CD4-positive, CD25-positive, alpha-beta regulatory T cell (primary cell): ENCODE data around the gene FBXO34. TPM values are rescaled to one million over a fixed set of nuclear protein-coding genes. Genes with fewer than 3 reads are reported as not detected.
A peak's percentile ranks its signal among the peaks of the same experiment; 100 is the strongest.

Experiments
- ATAC-seq, 2 donors: fragments of 150-1000 bp; cut with Tn5 transposase; one replicate each; pipeline ENCODE4 v1.10.0; 2021; ENCODE audit warnings: low read depth in 2 of 2, moderate number of reproducible peaks in 2 of 2, moderate library complexity in 1 of 2
- DNase-seq, 3 donors: peaks; one replicate each; pipeline versions ENCODE4 v3.0.0 to v3.0.0-alpha.2; 2012 to 2022; ENCODE audit warnings: mixed read lengths in 1 of 3
- H3K27ac ChIP-seq: one replicate; pipeline ENCODE4 v1.7.0; 2013; ENCODE audit warnings: mild to moderate bottlenecking, low read length; ENCODE audit not compliant: insufficient read depth, poor library complexity, severe bottlenecking
- H3K27me3 ChIP-seq: one replicate; pipeline ENCODE4 v1.7.0; 2013; ENCODE audit warnings: low read length; ENCODE audit not compliant: control insufficient read depth, insufficient read depth
- H3K36me3 ChIP-seq: one replicate; pipeline ENCODE4 v1.7.0; 2013; ENCODE audit warnings: mild to moderate bottlenecking, low read length, moderate library complexity; ENCODE audit not compliant: control insufficient read depth, insufficient read depth
- H3K4me1 ChIP-seq: 2 replicates; pipeline ENCODE4 v1.7.0; 2013; ENCODE audit warnings: mild to moderate bottlenecking, low read length; ENCODE audit not compliant: insufficient read depth, control insufficient read depth, poor library complexity, severe bottlenecking
- H3K4me3 ChIP-seq: one replicate; pipeline ENCODE4 v1.7.0; 2013; ENCODE audit warnings: low read depth, mild to moderate bottlenecking, low read length, moderate library complexity
- H3K9me3 ChIP-seq, 2 experiments: 1 replicate in 1 of 2; 2 replicates in 1 of 2; pipeline ENCODE4 v1.7.0; 2013; ENCODE audit warnings: low read length in 2 of 2, mild to moderate bottlenecking in 1 of 2, moderate library complexity in 1 of 2; ENCODE audit not compliant: control insufficient read depth in 2 of 2
- H3K27ac Mint-ChIP-seq, 3 donors: one replicate each; pipeline ENCODE4 v1.8.0; 2020 to 2022; ENCODE audit warnings: mild to moderate bottlenecking in 3 of 3, mixed read lengths in 3 of 3, moderate library complexity in 2 of 3
- H3K27me3 Mint-ChIP-seq: one replicate; pipeline ENCODE4 v1.8.0; 2022; ENCODE audit warnings: mild to moderate bottlenecking, mixed read lengths
- H3K36me3 Mint-ChIP-seq: one replicate; pipeline ENCODE4 v1.8.0; 2020; ENCODE audit warnings: mixed read lengths
- H3K4me1 Mint-ChIP-seq, 4 donors: one replicate each; pipeline ENCODE4 v1.8.0; 2020 to 2022; ENCODE audit warnings: mixed read lengths in 4 of 4, mild to moderate bottlenecking in 1 of 4
- H3K4me3 Mint-ChIP-seq, 4 donors: one replicate each; pipeline ENCODE4 v1.8.0; 2020 to 2022; ENCODE audit warnings: mild to moderate bottlenecking in 4 of 4, mixed read lengths in 4 of 4, moderate library complexity in 3 of 4
- H3K9me3 Mint-ChIP-seq, 7 donors: one replicate each; pipeline ENCODE4 v1.8.0; 2020 to 2022; ENCODE audit warnings: mixed read lengths in 7 of 7, mild to moderate bottlenecking in 3 of 7, moderate library complexity in 2 of 7
- polyA plus RNA-seq, 4 donors: library from polyadenylated mRNA; unstranded; fragments of 300-500 nt; fragmentation: Illumina TruSeq; gene quantifications; one replicate each; pipeline ENCODE4 v1.2.3, GENCODE V29; 2021
- total RNA-seq: library from RNA; stranded (reverse); gene quantifications from one replicate; pipeline ENCODE4 v1.2.3, GENCODE V29; 2022

The FBXO34 gene
- total and polyA plus RNA-seq, 5 donors from 2014 or later = 28.8 to 41.6 (median 32.4) TPM

- H3K4me1 Mint-ChIP-seq = peaks cover 41 to 68% (median 52%) of the 10 kb centered on the region in 4 donors
- DNase-seq (no peak), ATAC-seq (no peak)
- H3K27me3 ChIP-seq = no peaks in the 10 kb centered on the region
- peak overlapping the region in 1 of 3 donors; percentile 40 for H3K27ac Mint-ChIP-seq
- no peaks in the 10 kb centered on the region for H3K36me3 ChIP-seq
- no peaks in the 10 kb centered on the region for H3K9me3 Mint-ChIP-seq
- peaks cover 9% of the 10 kb centered on the region for H3K27me3 Mint-ChIP-seq
- H3K4me1 ChIP-seq = peaks cover 27% of the 10 kb centered on the region
- H3K36me3 Mint-ChIP-seq = no peaks in the 10 kb centered on the region
- H3K4me3 Mint-ChIP-seq = peak overlapping the region in 2 of 4 donors; percentile 90 to 95
- H3K9me3 ChIP-seq = no peaks in the 10 kb centered on the region
- H3K27ac ChIP-seq = no peak overlapping the region
- no peak overlapping the region for H3K4me3 ChIP-seq
These were observed 2.9 kb downstream of the FBXO34 start for GRCh38 chr14:55274146-55274545.

- Histone ChIP-seq H3K9me3 (no peaks in the 10 kb centered on the region), H3K36me3 (no peaks in the 10 kb centered on the region), H3K27ac (no peak overlapping the region), H3K4me1 (peaks cover 27% of the 10 kb centered on the region), H3K4me3 (peak overlapping the region; percentile 7), H3K27me3 (no peaks in the 10 kb centered on the region)
- peak overlapping the region in 1 of 4 donors; percentile 59 for H3K4me3 Mint-ChIP-seq
- no peak for ATAC-seq
- H3K27me3 Mint-ChIP-seq = peaks cover 9% of the 10 kb centered on the region
- DNase-seq = no peak
- H3K27ac Mint-ChIP-seq = peak overlapping the region in 2 of 3 donors; percentile 8 to 27
- peaks cover 45 to 74% (median 54%) of the 10 kb centered on the region in 4 donors for H3K4me1 Mint-ChIP-seq
- no peaks in the 10 kb centered on the region for H3K9me3 Mint-ChIP-seq
- peaks cover 3% of the 10 kb centered on the region for H3K36me3 Mint-ChIP-seq
These were observed 3.5 kb downstream of the FBXO34 start for GRCh38 chr14:55274751-55275150.

- Histone ChIP-seq H3K9me3 (no peaks in the 10 kb centered on the region), H3K27ac (no peak overlapping the region), H3K4me1 (peaks cover 27% of the 10 kb centered on the region), H3K4me3 (no peak overlapping the region), H3K27me3 (no peaks in the 10 kb centered on the region), H3K36me3 (no peaks in the 10 kb centered on the region)
- DNase-seq = no peak
- peaks cover 46 to 83% (median 58%) of the 10 kb centered on the region in 4 donors for H3K4me1 Mint-ChIP-seq
- peak overlapping the region in 1 of 3 donors; percentile 27 for H3K27ac Mint-ChIP-seq
- no peak overlapping the region for H3K4me3 Mint-ChIP-seq
- H3K36me3 Mint-ChIP-seq = peaks cover 9% of the 10 kb centered on the region
- peaks cover 5% of the 10 kb centered on the region for H3K27me3 Mint-ChIP-seq
- ATAC-seq = no peak
- no peaks in the 10 kb centered on the region for H3K9me3 Mint-ChIP-seq
These were observed 5.5 kb downstream of the FBXO34 start for GRCh38 chr14:55276736-55277135.

GRCh38 chr14:55277972-55278740 lies 6.9 kb downstream of the FBXO34 start:
- Mint-ChIP-seq H3K27ac (peak overlapping the region in 2 of 3 donors; percentile 72 to 78), H3K4me1 (peaks cover 42 to 83% (median 56%) of the 10 kb centered on the region in 4 donors), H3K27me3 (no peaks in the 10 kb centered on the region), H3K36me3 (peaks cover 14% of the 10 kb centered on the region), H3K9me3 (no peaks in the 10 kb centered on the region), H3K4me3 (peak overlapping the region; percentile 36 to 79 (median 72))
- ATAC-seq = peak; percentile 73 to 82
- DNase-seq = peak in 1 of 3 donors; percentile 59
- Histone ChIP-seq H3K27me3 (no peaks in the 10 kb centered on the region), H3K4me3 (peak overlapping the region; percentile 58), H3K9me3 (no peaks in the 10 kb centered on the region), H3K4me1 (peaks cover 16% of the 10 kb centered on the region), H3K36me3 (no peaks in the 10 kb centered on the region), H3K27ac (peak overlapping the region; percentile 50)

- DNase-seq = no peak
- ATAC-seq = no peak
- Histone ChIP-seq H3K36me3 (no peaks in the 10 kb centered on the region), H3K27ac (no peak overlapping the region), H3K9me3 (no peaks in the 10 kb centered on the region), H3K4me1 (peaks cover 10% of the 10 kb centered on the region), H3K27me3 (no peaks in the 10 kb centered on the region), H3K4me3 (no peak overlapping the region)
- Mint-ChIP-seq H3K36me3 (peaks cover 14% of the 10 kb centered on the region), H3K27ac (peak overlapping the region in 2 of 3 donors; percentile 10 to 79), H3K4me3 (no peak overlapping the region), H3K27me3 (no peaks in the 10 kb centered on the region), H3K9me3 (no peaks in the 10 kb centered on the region), H3K4me1 (peaks cover 37 to 75% (median 47%) of the 10 kb centered on the region in 4 donors)
These were observed 8.2 kb downstream of the FBXO34 start for GRCh38 chr14:55279384-55279783.

GRCh38 chr14:55281316-55281839 lies 10.2 kb downstream of the FBXO34 start:
- DNase-seq (no peak), ATAC-seq (no peak)
- Mint-ChIP-seq H3K27ac (no peak overlapping the region), H3K9me3 (no peaks in the 10 kb centered on the region), H3K36me3 (peaks cover 17% of the 10 kb centered on the region), H3K27me3 (no peaks in the 10 kb centered on the region), H3K4me1 (peaks cover 40 to 77% (median 50%) of the 10 kb centered on the region in 4 donors), H3K4me3 (no peak overlapping the region)
- Histone ChIP-seq H3K9me3 (no peaks in the 10 kb centered on the region), H3K27ac (no peak overlapping the region), H3K4me3 (peak overlapping the region; percentile 24), H3K27me3 (no peaks in the 10 kb centered on the region), H3K36me3 (no peaks in the 10 kb centered on the region), H3K4me1 (peaks cover 13% of the 10 kb centered on the region)

- H3K9me3 ChIP-seq = no peaks in the 10 kb centered on the region
- H3K4me3 ChIP-seq = no peak overlapping the region
- no peaks in the 10 kb centered on the region for H3K27me3 ChIP-seq
- H3K36me3 ChIP-seq = no peaks in the 10 kb centered on the region
- peaks cover 9% of the 10 kb centered on the region for H3K4me1 ChIP-seq
- H3K27ac ChIP-seq = no peak overlapping the region
- DNase-seq (no peak), ATAC-seq (no peak)
- no peaks in the 10 kb centered on the region for H3K27me3 Mint-ChIP-seq
- peak overlapping the region in 1 of 3 donors; percentile 17 for H3K27ac Mint-ChIP-seq
- peak overlapping the region in 1 of 4 donors; percentile 50 for H3K4me3 Mint-ChIP-seq
- H3K9me3 Mint-ChIP-seq = no peaks in the 10 kb centered on the region
- peaks cover 15% of the 10 kb centered on the region for H3K36me3 Mint-ChIP-seq
- H3K4me1 Mint-ChIP-seq = peaks cover 32 to 64% (median 42%) of the 10 kb centered on the region in 4 donors
These were observed 13.9 kb downstream of the FBXO34 start for GRCh38 chr14:55285048-55285652.
